Erythroblast (primary cell): ENCODE data around the gene TLE7.

Experiments used
- GATA1 ChIP-seq: IDR thresholded peaks from 2 replicates; pipeline ENCODE4 v1.6.1; 2011; ENCODE audit warnings: low read depth, mild to moderate bottlenecking, control low read depth, low read length, moderate library complexity
- POLR2A ChIP-seq: IDR thresholded peaks from 2 replicates; pipeline ENCODE4 v1.6.1; 2011; ENCODE audit warnings: mild to moderate bottlenecking, low read length

DNA sequence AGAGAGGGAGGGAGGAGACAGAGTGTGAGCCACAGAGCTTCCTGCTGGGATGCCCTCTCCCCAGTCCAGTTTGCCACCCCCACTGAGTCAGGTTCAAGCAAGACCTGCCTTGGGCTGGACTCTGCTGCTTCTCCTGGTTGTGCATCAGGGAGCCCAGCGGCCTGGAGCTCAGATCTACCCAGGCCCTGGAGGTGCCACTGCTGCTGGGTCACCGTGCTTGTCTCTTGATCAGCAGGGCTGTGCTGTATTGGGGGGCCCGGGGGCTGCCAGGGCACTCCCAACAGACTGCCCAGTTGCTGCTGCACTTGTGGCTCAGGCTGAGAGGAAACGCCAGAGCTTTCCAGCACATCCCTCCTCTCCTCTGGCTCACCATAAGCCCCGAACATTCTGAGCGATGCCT is 8.9 kb downstream of the TLE7 start:
- TF ChIP-seq POLR2A (no peak), GATA1 (no peak)
